Measurements from ENCODE around the gene LRRC74B.

DNA sequence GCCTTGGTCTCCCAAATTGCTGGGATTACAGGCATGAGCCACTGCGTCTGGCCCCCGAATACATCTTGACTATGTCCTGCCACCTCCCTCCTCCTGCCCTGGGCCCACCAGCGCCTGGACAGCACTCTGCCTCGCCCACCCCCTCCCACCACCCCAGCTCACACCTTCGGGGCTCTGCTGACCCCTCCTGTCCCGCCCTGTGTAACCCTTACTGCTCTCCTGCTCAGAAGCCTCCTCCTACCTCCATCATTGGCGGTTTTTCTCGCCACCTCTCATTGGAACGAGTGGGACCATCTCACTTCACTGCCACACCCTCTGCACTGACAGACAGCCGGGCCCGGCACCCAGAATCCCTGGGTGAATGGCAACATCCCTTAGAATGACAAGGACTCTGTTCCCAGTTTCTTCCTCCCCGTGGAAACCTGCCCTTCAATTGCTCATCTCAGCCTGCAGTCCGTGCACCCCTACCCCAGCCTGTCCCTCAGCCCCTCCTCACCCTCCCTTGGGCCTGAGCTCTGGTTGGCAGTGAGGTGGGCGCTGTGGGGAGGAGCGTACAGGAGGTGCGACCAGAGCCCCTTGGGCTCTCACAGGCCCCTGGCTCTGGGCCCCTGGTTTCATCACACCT, 32.2 kb downstream of the LRRC74B start:
- no peak for TF ChIP-seq EZH2 (IDR thresholded peaks at IDR 0.05; ENCODE audit: borderline replicate concordance, low read length)
- TF ChIP-seq CTCF (conservative IDR thresholded peaks at IDR 0.05 in 1 of 2, IDR thresholded peaks at IDR 0.05 in 1 of 2; ENCODE audit: extremely low read depth in 1 of 2, insufficient read depth in 1 of 2, low read depth in 1 of 2, low read length in 2 of 2) = no peak

All from mammary epithelial cell (primary cell).